Measurements from ENCODE around the gene PRKN.

Gene PRKN

DNA sequence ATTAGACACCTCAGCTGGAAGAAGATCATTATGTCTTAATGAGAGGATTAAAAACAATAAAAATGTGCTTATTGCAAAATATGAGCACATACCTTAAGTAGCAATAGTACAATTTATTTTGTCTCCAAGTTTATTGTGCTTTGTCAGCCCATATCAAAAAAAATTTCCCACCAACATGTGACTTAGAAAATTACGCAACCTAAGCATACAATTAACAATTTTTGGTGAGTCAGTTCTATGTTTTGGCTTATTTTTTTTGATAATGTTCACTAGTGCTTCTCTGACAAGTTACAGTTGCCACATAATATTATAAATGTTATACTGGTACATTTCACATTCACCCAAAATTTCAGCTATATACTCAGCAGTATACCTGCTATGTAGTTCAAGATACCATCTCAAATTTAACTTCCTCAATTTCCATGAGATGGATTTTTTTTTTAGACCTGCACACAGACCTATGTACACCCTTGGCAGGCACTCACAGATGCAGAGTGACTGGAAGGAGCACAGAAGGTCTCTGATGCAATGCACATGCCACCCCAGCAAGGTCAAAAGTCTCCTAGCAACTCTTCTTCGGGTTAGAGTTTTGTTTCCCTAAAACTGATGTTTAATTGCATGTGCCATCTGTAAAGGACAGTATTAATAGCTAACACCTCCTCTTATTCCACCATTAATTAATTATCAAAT is 112.4 kb downstream of the PRKN start:
- H3K4me1 ChIP-seq (ENCODE audit: insufficient read depth, low read length): no peaks in the 10 kb centered on the region
- H3K27ac ChIP-seq (ENCODE audit: low read depth, low read length): no peak overlapping the region
- no peaks in the 10 kb centered on the region for H3K36me3 ChIP-seq (ENCODE audit: insufficient read depth, low read length)
- no peaks in the 10 kb centered on the region for H3K9me3 ChIP-seq (ENCODE audit: low read length)
- H3K9ac ChIP-seq (ENCODE audit: low read length): no peak overlapping the region
- no peak overlapping the region for H3K4me3 ChIP-seq (ENCODE audit: low read depth in 1 of 2, low read length in 2 of 2)
- no peaks in the 10 kb centered on the region for H3K27me3 ChIP-seq (ENCODE audit: control insufficient read depth in 1 of 2, insufficient read depth in 2 of 2, low read length in 2 of 2)

DNA sequence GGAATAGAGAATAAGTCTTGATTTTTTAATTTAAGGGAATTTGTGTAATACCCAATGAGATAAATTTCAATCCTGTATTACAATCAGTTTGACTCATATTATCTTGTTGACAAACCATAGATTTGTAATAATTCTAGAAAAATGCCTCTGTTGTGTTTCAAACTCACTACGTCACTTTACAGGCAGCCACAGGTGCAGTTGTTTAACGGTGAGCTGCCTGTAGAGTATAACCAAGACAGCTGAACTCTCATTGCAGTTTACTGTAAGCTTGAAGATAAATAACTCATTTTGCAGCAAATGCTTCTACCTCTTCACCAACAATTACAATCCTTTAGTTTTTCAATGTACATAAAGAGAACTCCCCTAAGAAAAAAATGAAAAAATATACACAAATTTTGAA is 114.3 kb downstream of the PRKN start:
- H3K9me3 ChIP-seq (ENCODE audit: low read length): no peaks in the 10 kb centered on the region
- no peak overlapping the region for H3K27ac ChIP-seq (ENCODE audit: low read depth, low read length)
- H3K27me3 ChIP-seq (ENCODE audit: control insufficient read depth in 1 of 2, insufficient read depth in 2 of 2, low read length in 2 of 2): no peaks in the 10 kb centered on the region
- H3K36me3 ChIP-seq (ENCODE audit: insufficient read depth, low read length): no peaks in the 10 kb centered on the region
- no peak overlapping the region for H3K9ac ChIP-seq (ENCODE audit: low read length)
- no peaks in the 10 kb centered on the region for H3K4me1 ChIP-seq (ENCODE audit: insufficient read depth, low read length)
- H3K4me3 ChIP-seq (ENCODE audit: low read depth in 1 of 2, low read length in 2 of 2): no peak overlapping the region

DNA sequence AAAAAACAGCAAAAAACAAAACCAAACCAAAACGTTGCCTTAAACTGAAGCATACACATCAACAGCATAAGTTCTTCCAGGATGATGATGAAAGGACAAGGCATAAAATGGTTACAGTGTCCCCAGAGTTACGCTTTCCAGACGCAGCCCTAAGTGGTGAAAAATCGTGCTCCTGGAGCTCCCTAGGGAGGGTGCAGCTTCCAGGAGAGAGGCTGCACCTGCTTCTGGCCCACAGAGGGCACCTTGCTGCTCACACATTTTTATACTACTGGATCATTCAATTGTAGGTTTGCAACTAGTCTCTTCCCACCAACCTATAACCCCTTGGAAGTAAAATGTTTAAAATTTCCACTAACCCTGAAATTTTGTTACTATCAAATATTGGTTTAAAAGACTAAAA is 115.0 kb downstream of the PRKN start:
- no peak overlapping the region for H3K9ac ChIP-seq (ENCODE audit: low read length)
- no peak overlapping the region for H3K4me3 ChIP-seq (ENCODE audit: low read depth in 1 of 2, low read length in 2 of 2)
- H3K9me3 ChIP-seq (ENCODE audit: low read length): no peaks in the 10 kb centered on the region
- H3K27me3 ChIP-seq (ENCODE audit: control insufficient read depth in 1 of 2, insufficient read depth in 2 of 2, low read length in 2 of 2): no peaks in the 10 kb centered on the region
- no peaks in the 10 kb centered on the region for H3K36me3 ChIP-seq (ENCODE audit: insufficient read depth, low read length)
- H3K4me1 ChIP-seq (ENCODE audit: insufficient read depth, low read length): no peaks in the 10 kb centered on the region
- no peak overlapping the region for H3K27ac ChIP-seq (ENCODE audit: low read depth, low read length)

DNA sequence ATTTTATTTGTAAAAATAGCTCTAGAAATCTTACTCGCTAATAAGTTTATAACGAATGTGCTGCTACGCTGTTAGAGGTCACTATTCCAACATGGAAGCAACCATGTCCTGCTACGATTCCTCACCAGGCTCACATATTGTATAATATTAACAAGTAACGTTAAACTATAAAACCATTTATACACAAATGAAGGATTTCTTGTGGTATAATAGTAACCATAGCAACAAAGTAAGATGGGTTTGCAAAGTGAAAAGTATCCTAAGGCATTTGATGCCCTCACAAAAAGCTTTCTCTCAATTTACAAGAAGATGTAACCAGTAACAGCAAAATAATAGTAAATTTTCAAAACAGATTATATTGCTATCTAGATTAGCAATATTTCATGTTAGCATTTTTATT is 117.2 kb downstream of the PRKN start:
- no peak overlapping the region for H3K4me3 ChIP-seq (ENCODE audit: low read depth in 1 of 2, low read length in 2 of 2)
- no peak overlapping the region for H3K9ac ChIP-seq (ENCODE audit: low read length)
- H3K9me3 ChIP-seq (ENCODE audit: low read length): no peaks in the 10 kb centered on the region
- no peaks in the 10 kb centered on the region for H3K4me1 ChIP-seq (ENCODE audit: insufficient read depth, low read length)
- no peaks in the 10 kb centered on the region for H3K36me3 ChIP-seq (ENCODE audit: insufficient read depth, low read length)
- no peak overlapping the region for H3K27ac ChIP-seq (ENCODE audit: low read depth, low read length)
- H3K27me3 ChIP-seq (ENCODE audit: control insufficient read depth in 1 of 2, insufficient read depth in 2 of 2, low read length in 2 of 2): no peaks in the 10 kb centered on the region

DNA sequence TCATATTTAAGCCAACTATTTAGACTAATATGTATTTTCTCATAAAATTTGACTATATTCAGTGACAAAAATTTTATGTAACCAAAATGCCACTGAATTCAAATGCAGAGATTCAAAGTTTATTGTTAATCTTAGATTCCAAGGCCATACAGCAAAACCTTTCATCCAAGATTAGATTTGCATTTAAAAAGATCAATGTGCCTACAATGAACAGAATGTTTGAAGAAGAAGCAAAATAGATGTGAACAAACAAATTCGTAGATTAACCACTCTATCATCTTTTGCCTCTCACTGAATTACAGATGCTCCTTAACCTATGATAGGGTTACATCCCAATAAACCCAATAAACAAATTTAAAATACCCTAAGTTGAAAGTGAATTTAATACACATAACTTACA is 121.7 kb downstream of the PRKN start:
- no peaks in the 10 kb centered on the region for H3K27me3 ChIP-seq (ENCODE audit: control insufficient read depth in 1 of 2, insufficient read depth in 2 of 2, low read length in 2 of 2)
- no peak overlapping the region for H3K27ac ChIP-seq (ENCODE audit: low read depth, low read length)

DNA sequence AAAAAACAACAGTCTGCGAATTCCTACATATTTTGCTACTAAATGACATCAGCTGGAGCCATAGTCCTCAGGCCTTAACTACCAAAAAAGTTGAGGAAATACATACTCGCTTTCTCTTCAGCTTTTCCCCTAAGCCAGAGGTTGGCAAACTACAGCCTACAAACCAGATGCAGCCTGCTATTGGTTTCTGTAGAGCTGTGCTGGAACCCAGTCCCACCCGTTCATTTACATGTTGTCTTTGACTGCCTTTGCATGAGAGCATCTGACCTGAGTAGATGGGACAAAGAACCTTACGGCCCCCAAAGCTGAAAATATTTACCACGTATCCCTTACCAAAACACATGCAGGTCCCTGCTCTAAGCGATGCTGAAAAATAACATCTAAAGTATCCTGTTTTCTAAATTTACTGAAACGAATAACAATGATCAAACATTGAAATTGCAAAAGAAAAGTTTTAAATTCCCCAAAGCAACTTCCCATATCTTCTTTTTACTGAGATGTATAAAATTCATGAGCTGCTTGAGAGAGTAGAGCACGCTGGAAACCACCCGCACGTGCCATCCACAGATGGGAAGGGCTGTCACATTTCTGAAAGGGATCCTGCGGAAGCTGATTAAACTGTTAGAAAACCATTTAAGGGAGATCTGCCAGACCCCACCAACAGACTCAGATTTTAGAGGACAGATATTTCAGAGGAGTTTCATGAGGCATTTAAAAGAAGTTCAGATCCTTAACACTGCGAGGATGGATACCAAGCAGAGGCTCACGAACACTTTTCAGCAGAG is 124.1 kb downstream of the PRKN start:
- Histone ChIP-seq H3K9me3 (ENCODE audit: low read length) (no peaks in the 10 kb centered on the region), H3K4me1 (ENCODE audit: insufficient read depth, low read length) (no peaks in the 10 kb centered on the region), H3K36me3 (ENCODE audit: insufficient read depth, low read length) (no peaks in the 10 kb centered on the region), H3K27me3 (ENCODE audit: control insufficient read depth in 1 of 2, insufficient read depth in 2 of 2, low read length in 2 of 2) (no peaks in the 10 kb centered on the region), H3K4me3 (ENCODE audit: low read depth in 1 of 2, low read length in 2 of 2) (no peak overlapping the region), H3K9ac (ENCODE audit: low read length) (no peak overlapping the region), H3K27ac (ENCODE audit: low read depth, low read length) (no peak overlapping the region)

More for the DNA sequence above, 121.7 kb downstream of the PRKN start:
- no peak overlapping the region for H3K4me3 ChIP-seq (ENCODE audit: low read depth in 1 of 2, low read length in 2 of 2)
- no peaks in the 10 kb centered on the region for H3K9me3 ChIP-seq (ENCODE audit: low read length)
- H3K9ac ChIP-seq (ENCODE audit: low read length): no peak overlapping the region
- no peaks in the 10 kb centered on the region for H3K4me1 ChIP-seq (ENCODE audit: insufficient read depth, low read length)
- no peaks in the 10 kb centered on the region for H3K36me3 ChIP-seq (ENCODE audit: insufficient read depth, low read length)

DNA sequence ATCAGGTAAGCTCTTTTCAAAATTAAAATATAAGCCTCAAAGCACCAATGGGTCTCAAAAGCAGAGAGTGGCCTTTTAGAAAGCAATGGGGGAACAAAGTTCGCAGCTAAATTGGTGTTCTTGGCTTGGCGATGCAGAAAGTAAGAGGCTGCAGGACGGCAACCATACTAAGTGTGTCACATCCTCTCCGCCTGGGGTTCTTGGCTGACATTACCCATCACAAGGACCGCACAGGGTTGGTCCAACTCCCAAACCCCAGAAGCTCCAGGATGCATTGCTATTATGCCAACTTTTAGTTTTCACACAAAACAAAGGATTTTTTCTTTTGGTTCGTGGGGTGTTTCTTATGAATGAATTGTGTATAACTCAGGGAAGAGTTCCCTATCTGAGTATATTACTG is 124.8 kb downstream of the PRKN start:
- no peaks in the 10 kb centered on the region for H3K36me3 ChIP-seq (ENCODE audit: insufficient read depth, low read length)
- H3K27me3 ChIP-seq (ENCODE audit: control insufficient read depth in 1 of 2, insufficient read depth in 2 of 2, low read length in 2 of 2): no peaks in the 10 kb centered on the region
- no peaks in the 10 kb centered on the region for H3K9me3 ChIP-seq (ENCODE audit: low read length)
- H3K27ac ChIP-seq (ENCODE audit: low read depth, low read length): no peak overlapping the region
- H3K4me3 ChIP-seq (ENCODE audit: low read depth in 1 of 2, low read length in 2 of 2): no peak overlapping the region
- H3K9ac ChIP-seq (ENCODE audit: low read length): no peak overlapping the region
- no peaks in the 10 kb centered on the region for H3K4me1 ChIP-seq (ENCODE audit: insufficient read depth, low read length)

DNA sequence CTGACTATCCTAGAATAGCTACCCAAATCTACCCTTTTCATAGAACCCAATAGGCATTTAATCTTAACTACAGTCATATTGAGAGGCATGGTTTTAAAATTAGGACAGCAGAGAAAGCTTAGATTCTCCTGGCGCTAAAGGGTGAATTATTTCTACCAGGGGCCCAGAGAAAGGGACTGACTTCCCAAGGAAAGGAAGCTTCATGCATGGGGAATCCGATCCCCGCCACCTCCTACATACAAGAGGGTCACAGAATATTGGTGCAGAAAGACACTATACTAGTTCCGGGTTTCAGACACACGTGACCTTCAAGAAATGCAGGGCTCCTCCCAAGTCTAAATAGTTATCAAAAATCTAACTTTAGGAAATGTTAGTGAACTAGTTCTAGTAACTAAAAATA is 130.9 kb downstream of the PRKN start:
- Histone ChIP-seq H3K4me3 (ENCODE audit: low read depth in 1 of 2, low read length in 2 of 2) (no peak overlapping the region), H3K36me3 (ENCODE audit: insufficient read depth, low read length) (no peaks in the 10 kb centered on the region), H3K4me1 (ENCODE audit: insufficient read depth, low read length) (no peaks in the 10 kb centered on the region), H3K9ac (ENCODE audit: low read length) (no peak overlapping the region), H3K9me3 (ENCODE audit: low read length) (no peaks in the 10 kb centered on the region), H3K27me3 (ENCODE audit: control insufficient read depth in 1 of 2, insufficient read depth in 2 of 2, low read length in 2 of 2) (no peaks in the 10 kb centered on the region), H3K27ac (ENCODE audit: low read depth, low read length) (no peak overlapping the region)

DNA sequence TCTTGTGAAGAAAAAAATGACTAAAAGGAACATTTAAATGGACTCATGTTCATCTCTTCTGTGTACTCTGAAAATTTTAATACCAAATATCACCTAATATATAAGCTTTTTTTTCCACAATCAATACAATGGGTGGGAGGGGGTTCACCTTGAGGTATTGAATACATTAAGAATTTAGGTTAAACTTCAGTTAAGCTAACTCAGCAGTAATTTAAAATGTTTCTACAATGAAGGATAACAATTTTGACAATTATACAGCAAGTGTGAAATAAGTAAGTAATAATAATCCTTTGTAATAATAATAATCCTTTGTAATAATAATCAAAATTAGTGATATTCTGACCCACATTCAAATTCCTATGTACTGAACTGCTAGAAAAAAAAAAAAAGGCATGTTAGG is 136.0 kb downstream of the PRKN start:
- Histone ChIP-seq H3K9me3 (ENCODE audit: low read length) (no peaks in the 10 kb centered on the region), H3K9ac (ENCODE audit: low read length) (no peak overlapping the region), H3K36me3 (ENCODE audit: insufficient read depth, low read length) (no peaks in the 10 kb centered on the region), H3K4me3 (ENCODE audit: low read depth in 1 of 2, low read length in 2 of 2) (no peak overlapping the region), H3K27me3 (ENCODE audit: control insufficient read depth in 1 of 2, insufficient read depth in 2 of 2, low read length in 2 of 2) (no peaks in the 10 kb centered on the region), H3K27ac (ENCODE audit: low read depth, low read length) (no peak overlapping the region), H3K4me1 (ENCODE audit: insufficient read depth, low read length) (no peaks in the 10 kb centered on the region)

DNA sequence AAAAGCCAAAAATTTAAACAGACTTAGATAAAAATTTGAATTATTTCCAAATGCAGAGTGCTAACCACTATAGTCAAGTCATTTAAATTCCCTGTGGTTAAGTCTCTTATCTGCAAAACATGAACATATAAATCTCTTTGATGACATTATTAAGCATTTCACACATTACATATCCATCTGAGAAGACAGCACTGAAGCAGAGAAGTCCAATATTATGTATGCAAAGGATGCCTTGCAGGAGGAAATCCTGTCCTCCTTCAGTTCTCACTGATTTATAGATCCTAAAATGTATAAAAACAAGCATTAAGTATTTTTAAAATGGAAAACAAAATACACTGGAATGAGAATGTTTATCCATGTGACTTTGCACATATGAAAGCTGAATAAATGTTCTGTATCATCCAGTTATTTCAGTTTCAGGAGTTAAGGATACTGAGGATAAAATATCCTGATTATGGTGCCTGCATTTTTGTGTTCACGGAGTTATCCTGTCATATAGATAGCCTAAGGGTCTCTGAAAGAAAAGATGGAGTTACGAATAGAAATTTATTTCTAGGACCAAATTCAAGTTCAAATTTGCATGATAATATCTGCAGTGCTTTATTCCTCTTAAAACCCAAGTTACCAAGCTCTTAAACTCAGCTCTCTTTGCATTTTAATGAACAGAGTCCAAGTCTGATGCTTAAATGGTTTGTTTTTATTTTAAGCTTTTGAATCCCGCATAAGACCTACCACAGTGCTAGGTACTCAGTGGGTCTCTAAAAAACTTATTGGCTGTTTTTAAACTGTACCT is 145.4 kb downstream of the PRKN start:
- H3K4me1 ChIP-seq (ENCODE audit: insufficient read depth, low read length): no peaks in the 10 kb centered on the region
- no peaks in the 10 kb centered on the region for H3K27me3 ChIP-seq (ENCODE audit: control insufficient read depth in 1 of 2, insufficient read depth in 2 of 2, low read length in 2 of 2)
- H3K27ac ChIP-seq (ENCODE audit: low read depth, low read length): no peak overlapping the region
- no peak overlapping the region for H3K4me3 ChIP-seq (ENCODE audit: low read depth in 1 of 2, low read length in 2 of 2)
- no peak overlapping the region for H3K9ac ChIP-seq (ENCODE audit: low read length)
- H3K9me3 ChIP-seq (ENCODE audit: low read length): no peaks in the 10 kb centered on the region
- no peaks in the 10 kb centered on the region for H3K36me3 ChIP-seq (ENCODE audit: insufficient read depth, low read length)

DNA sequence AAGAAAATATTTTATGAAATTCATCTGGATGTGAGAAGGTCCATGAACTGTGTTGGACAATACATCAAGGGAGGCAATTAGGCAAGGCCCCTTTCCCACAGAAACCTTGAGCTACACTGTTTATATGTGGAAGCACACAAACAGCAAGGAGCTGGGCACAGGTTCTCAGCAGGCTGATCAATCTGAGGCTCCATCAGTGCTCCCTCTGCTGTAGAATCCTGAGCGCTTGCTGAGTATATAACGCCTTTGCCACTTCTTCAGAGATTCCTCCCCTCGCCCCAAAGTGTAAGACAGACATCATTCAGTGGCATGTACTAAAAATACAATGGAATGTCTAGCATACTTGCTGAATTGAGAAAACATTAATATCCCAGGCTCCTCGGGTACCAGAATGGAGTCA is 146.9 kb downstream of the PRKN start:
- H3K9me3 ChIP-seq (ENCODE audit: low read length): no peaks in the 10 kb centered on the region
- no peaks in the 10 kb centered on the region for H3K4me1 ChIP-seq (ENCODE audit: insufficient read depth, low read length)
- no peak overlapping the region for H3K9ac ChIP-seq (ENCODE audit: low read length)
- H3K27me3 ChIP-seq (ENCODE audit: control insufficient read depth in 1 of 2, insufficient read depth in 2 of 2, low read length in 2 of 2): no peaks in the 10 kb centered on the region
- no peak overlapping the region for H3K4me3 ChIP-seq (ENCODE audit: low read depth in 1 of 2, low read length in 2 of 2)
- no peaks in the 10 kb centered on the region for H3K36me3 ChIP-seq (ENCODE audit: insufficient read depth, low read length)
- H3K27ac ChIP-seq (ENCODE audit: low read depth, low read length): no peak overlapping the region
